Large intestine (tissue), 3 donors: ENCODE results near the gene DPP6. TPM values are rescaled to one million over a fixed set of nuclear protein-coding genes. Genes with fewer than 3 reads are reported as not detected.

Source experiments
- DNase-seq, 2 donors: peaks; one replicate each; pipeline versions ENCODE4 v3.0.0 to v3.0.0-alpha.2; 2013
- H3K27ac ChIP-seq: one replicate; pipeline ENCODE4 v1.5.1; 2013; ENCODE audit warnings: low read length
- H3K27me3 ChIP-seq: 2 replicates; pipeline ENCODE4 v1.6.1; 2013; ENCODE audit warnings: low read length; ENCODE audit not compliant: control insufficient read depth, insufficient read depth
- H3K36me3 ChIP-seq: 2 replicates; pipeline ENCODE4 v1.6.1; 2013; ENCODE audit warnings: low read length; ENCODE audit not compliant: control insufficient read depth, insufficient read depth
- H3K4me1 ChIP-seq: one replicate; pipeline ENCODE4 v1.6.1; 2013; ENCODE audit warnings: low read length; ENCODE audit not compliant: control insufficient read depth, insufficient read depth
- H3K4me3 ChIP-seq: one replicate; pipeline ENCODE4 v1.5.1; 2013; ENCODE audit warnings: low read length
- H3K9me3 ChIP-seq: one replicate; pipeline ENCODE4 v1.6.1; 2013; ENCODE audit warnings: mild to moderate bottlenecking, low read depth, low read length, moderate library complexity; ENCODE audit not compliant: control insufficient read depth
- WGBS: methylation state at CpG from one replicate; pipeline ENCODE4 v1.1.5; 2013; ENCODE audit warnings: low lambda C conversion rate; ENCODE audit not compliant: insufficient coverage; 5-methylcytosine and 5-hydroxymethylcytosine counted together
- polyA plus RNA-seq: library from polyadenylated mRNA; unstranded; fragments of 120-200 nt; gene quantifications from one replicate; pipeline ENCODE4 v1.2.1, GENCODE V29; 2013

The DPP6 gene
- polyA plus RNA-seq, 1 donor = 7.8 TPM

DNA sequence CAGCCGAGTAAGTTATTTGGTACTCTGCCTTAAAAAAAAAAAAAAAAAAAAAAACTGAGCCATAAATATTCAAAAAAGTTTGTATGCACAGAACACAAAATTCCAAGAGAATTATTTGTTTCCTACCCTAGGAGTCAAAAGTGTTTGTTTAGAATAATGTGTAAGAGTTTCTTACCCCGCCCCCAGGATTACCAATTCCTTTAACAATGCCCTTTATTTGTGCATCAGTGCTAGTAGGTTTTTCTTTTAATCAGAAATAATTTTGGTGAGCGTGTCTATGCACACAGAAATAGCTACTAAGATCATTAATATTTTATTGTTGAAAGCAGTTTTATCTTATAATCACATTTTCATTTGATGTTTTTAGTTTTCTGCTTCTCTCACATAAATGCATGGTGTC, 374.6 kb downstream of the DPP6 start:
- Histone ChIP-seq H3K36me3 (no peaks in the 10 kb centered on the region), H3K4me3 (no peak overlapping the region), H3K9me3 (no peaks in the 10 kb centered on the region), H3K27ac (no peak overlapping the region), H3K4me1 (no peaks in the 10 kb centered on the region), H3K27me3 (no peaks in the 10 kb centered on the region)
- no peak for DNase-seq
- 80% methylated on average over 1 of the region's 3 CpGs for WGBS

DNA sequence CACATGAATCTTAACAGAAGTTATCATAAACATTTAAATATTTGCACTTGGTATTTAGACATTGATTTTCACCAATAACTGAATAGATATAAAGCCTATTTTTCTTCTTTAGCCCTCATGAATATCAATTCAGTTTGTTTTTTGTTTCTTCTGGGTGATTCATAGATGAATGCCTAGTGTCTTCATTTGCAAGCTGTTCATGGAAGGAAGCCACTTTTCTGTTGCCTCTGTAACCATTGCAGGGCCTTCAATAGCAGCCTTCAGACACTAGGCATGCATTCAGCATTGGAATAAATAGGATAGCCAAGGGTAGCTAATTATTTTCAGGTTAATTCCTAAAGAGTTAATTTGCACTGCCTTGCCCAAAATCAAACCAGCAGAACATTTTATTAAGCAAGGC, 375.3 kb downstream of the DPP6 start:
- H3K36me3 ChIP-seq = no peaks in the 10 kb centered on the region
- H3K27ac ChIP-seq = no peak overlapping the region
- no peak for DNase-seq
- no peaks in the 10 kb centered on the region for H3K9me3 ChIP-seq
- H3K4me3 ChIP-seq = no peak overlapping the region
- no peaks in the 10 kb centered on the region for H3K27me3 ChIP-seq
- H3K4me1 ChIP-seq = no peaks in the 10 kb centered on the region

DNA sequence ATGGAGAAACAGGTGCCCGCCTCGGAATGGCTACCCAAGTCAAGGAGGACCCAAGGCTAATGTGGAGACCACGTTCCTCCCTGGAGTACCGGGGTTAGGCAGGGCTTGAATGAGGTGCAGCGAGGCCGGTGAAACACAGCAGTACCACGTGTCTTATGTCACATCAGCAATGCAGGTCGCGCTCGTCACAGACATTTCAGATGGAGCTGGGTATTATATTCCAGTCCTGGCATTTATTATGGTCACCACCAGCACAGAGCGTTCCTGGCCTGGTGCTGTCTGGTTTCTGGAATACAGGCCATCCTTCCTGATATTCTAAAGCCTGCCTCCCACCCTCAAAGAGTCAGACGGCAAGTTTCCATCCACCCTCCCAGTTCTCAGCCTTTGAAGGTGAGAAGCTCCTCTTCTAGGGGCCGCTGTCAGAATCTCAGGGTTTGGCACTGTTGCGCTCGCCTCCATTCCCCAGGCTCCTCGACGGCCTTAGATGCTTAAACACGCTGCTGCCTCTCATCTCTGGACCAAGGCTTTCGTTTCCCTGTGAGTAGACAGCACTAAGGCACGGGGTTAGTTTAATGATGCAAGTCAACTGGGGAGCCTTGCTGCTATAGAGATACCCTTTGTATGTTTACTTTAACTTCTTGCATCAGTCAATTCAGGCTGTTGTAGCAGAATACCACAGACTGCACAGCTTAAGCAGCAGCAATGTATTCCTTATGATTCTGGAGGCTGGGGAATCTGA, 377.6 kb downstream of the DPP6 start:
- Histone ChIP-seq H3K27me3 (no peaks in the 10 kb centered on the region), H3K4me3 (no peak overlapping the region), H3K4me1 (no peaks in the 10 kb centered on the region), H3K36me3 (no peaks in the 10 kb centered on the region), H3K27ac (no peak overlapping the region), H3K9me3 (no peaks in the 10 kb centered on the region)
- WGBS = no CpG with 5 or more reads among the region's 20 CpGs
- DNase-seq = no peak

DNA sequence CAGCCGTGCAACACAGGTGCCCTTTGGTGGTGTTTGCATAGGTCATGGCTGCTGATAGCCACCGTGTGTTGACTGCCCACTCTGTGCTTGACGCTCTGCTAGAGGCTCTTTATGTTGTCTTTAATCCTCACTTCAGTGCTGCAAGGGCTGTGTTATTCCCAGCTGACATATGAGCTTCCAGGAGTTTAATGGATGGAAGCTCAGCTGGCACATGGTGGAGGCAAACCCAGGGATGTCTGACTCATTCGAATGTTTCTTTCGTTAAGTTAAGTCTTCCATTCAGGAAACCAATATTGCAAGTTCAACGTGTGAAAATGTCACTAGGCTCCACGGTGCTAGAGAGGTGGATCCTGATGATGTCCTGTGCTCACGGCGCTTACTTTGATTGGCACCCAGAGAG, 378.4 kb downstream of the DPP6 start:
- Histone ChIP-seq H3K27ac (no peak overlapping the region), H3K36me3 (no peaks in the 10 kb centered on the region), H3K9me3 (no peaks in the 10 kb centered on the region), H3K4me3 (no peak overlapping the region), H3K27me3 (no peaks in the 10 kb centered on the region), H3K4me1 (no peaks in the 10 kb centered on the region)
- WGBS = no CpG with 5 or more reads among the region's 9 CpGs
- DNase-seq = no peak

DNA sequence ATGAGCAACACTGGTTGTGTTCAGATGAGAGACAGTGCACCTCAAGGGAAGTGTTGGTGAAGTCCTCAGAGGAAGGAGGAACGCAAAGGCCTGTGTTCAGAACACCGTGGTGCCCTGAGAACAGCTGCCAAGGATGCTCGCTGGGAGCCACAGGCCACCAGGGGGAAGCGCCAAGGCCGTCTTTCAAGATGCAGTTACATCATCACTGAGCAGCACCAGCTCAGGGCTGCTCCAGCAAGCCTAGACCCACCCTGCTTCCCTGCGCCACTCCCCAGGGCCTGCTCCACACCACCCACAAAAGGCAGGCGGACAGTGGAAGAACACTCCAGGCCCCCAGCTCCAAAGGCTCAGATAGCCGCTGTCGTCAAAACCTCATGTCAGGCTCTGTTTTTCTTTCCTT, 378.8 kb downstream of the DPP6 start:
- WGBS = 100% methylated on average over 3 of the region's 9 CpGs
- DNase-seq = no peak
- Histone ChIP-seq H3K27me3 (no peaks in the 10 kb centered on the region), H3K9me3 (no peaks in the 10 kb centered on the region), H3K4me3 (no peak overlapping the region), H3K27ac (no peak overlapping the region), H3K36me3 (no peaks in the 10 kb centered on the region), H3K4me1 (no peaks in the 10 kb centered on the region)

GRCh38 chr7:154433632-154434598, 381.7 kb downstream of the DPP6 start:
- 52% methylated on average over 7 of the region's 11 CpGs for WGBS
- no peaks in the 10 kb centered on the region for H3K9me3 ChIP-seq
- no peak for DNase-seq
- no peaks in the 10 kb centered on the region for H3K27me3 ChIP-seq
- no peaks in the 10 kb centered on the region for H3K4me1 ChIP-seq
- no peaks in the 10 kb centered on the region for H3K36me3 ChIP-seq
- H3K27ac ChIP-seq = no peak overlapping the region
- no peak overlapping the region for H3K4me3 ChIP-seq

DNA sequence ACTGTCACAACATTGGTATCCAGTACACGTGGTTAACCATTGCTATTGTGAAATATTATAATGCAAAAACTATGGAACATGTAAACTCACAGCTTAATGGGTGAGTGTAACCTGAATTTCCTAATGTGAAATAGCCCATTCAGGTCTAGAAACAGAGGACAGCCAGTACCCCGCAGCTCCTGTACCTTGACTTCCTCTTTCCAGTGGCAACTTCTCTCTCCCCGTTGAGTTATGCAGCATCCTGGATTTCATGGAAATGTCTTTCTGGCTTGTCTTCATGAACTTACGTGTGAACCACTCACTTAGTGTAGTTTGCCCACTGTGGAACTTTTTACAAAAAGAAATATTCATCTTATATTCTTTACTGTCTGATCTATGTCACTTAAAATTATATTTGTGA, 384.4 kb downstream of the DPP6 start:
- Histone ChIP-seq H3K9me3 (no peaks in the 10 kb centered on the region), H3K36me3 (no peaks in the 10 kb centered on the region), H3K27me3 (no peaks in the 10 kb centered on the region), H3K27ac (no peak overlapping the region), H3K4me3 (no peak overlapping the region), H3K4me1 (no peaks in the 10 kb centered on the region)
- 89% methylated on average over 1 of the region's 4 CpGs for WGBS
- DNase-seq = no peak

DNA sequence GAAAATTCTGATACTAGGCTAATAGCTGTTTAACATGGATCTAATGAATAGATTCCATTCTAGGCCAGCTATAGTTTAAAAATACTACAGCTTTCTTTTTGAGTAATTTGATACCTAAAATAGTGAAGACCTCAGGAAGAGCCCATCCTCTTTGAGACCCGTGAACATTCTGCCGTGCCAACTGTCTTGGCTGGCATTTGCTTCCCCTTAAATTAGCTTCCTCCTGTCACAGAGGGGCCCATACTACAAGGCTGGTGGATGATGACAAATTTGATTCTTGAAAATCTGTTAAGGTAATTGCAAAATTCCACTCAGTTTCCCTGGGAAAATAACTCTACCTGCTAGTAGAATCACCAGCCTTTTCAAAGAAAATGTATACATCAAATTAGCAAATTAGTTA, 385.0 kb downstream of the DPP6 start:
- no peaks in the 10 kb centered on the region for H3K27me3 ChIP-seq
- H3K36me3 ChIP-seq = no peaks in the 10 kb centered on the region
- no peak for DNase-seq
- H3K9me3 ChIP-seq = no peaks in the 10 kb centered on the region
- no peaks in the 10 kb centered on the region for H3K4me1 ChIP-seq
- WGBS = no CpG with 5 or more reads among the region's 2 CpGs
- H3K27ac ChIP-seq = no peak overlapping the region
- H3K4me3 ChIP-seq = no peak overlapping the region

- H3K36me3 ChIP-seq = no peaks in the 10 kb centered on the region
Observed at GRCh38 chr7:154438571-154439367, 386.6 kb downstream of the DPP6 start.

DNA sequence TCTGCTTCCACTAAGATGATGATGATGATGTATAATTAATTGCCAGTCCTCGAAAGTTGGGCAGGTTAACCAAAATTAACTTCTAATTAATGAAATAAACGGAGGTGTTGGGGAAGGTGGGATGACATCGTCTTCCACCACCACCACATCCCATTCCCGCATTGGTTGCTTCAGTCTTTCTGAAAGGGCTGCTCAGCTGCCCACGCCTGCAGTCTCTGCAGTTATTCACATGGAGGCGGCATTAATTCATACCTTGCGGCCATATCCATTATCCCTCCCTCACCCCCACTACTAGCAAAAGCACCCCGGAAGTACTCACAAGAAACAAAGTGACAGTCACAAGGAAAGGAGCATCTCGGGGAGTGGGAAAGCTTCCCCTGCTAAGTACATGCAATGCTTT, 387.9 kb downstream of the DPP6 start:
- H3K27ac ChIP-seq = no peak overlapping the region
- H3K9me3 ChIP-seq = no peaks in the 10 kb centered on the region
- WGBS = no CpG with 5 or more reads among the region's 9 CpGs
- H3K4me1 ChIP-seq = no peaks in the 10 kb centered on the region
- DNase-seq = no peak
- H3K27me3 ChIP-seq = no peaks in the 10 kb centered on the region
- H3K36me3 ChIP-seq = no peaks in the 10 kb centered on the region
- H3K4me3 ChIP-seq = no peak overlapping the region

More at GRCh38 chr7:154438571-154439367, 386.6 kb downstream of the DPP6 start:
- Histone ChIP-seq H3K4me3 (no peak overlapping the region), H3K27me3 (no peaks in the 10 kb centered on the region), H3K27ac (no peak overlapping the region), H3K9me3 (no peaks in the 10 kb centered on the region), H3K4me1 (no peaks in the 10 kb centered on the region)
- DNase-seq = no peak
- 100% methylated on average over 2 of the region's 7 CpGs for WGBS
